SK-N-SH (cell line): ENCODE results near the gene DYNC2LI1. TPM values are rescaled to one million over a fixed set of nuclear protein-coding genes. Genes with fewer than 3 reads are reported as not detected.

Source experiments
- CTCF ChIA-PET: fragments of 300-600, 350-600 bp; formaldehyde crosslinking; extraction: SDS; loops from one replicate; lab custom pipeline; 2021; lab: Yijun Ruan, JAX
- POLR2A ChIA-PET: fragments of 350-600 bp; sonication (Branson Sonifier 250); formaldehyde crosslinking; extraction: SDS; loops from one replicate; lab custom pipeline; 2020; ENCODE audit warnings: antibody characterized with exemption, inconsistent platforms; lab: Yijun Ruan, JAX
- DNase-seq: peaks from one replicate; pipeline ENCODE4 v3.0.0; 2012
- H2AFZ ChIP-seq: fragments of 200-600 bp; sonication (generic); 2 replicates; pipeline ENCODE4 v1.8.1; 2016; ENCODE audit warnings: antibody characterized with exemption, mild to moderate bottlenecking, low read depth
- H3F3A ChIP-seq: fragments of 200-600 bp; sonication (generic); replicated peaks from 2 replicates; pipeline ENCODE3; 2016; ENCODE audit warnings: antibody characterized with exemption, mild to moderate bottlenecking; ENCODE audit not compliant: insufficient read depth
- H3K27ac ChIP-seq, 2 experiments: fragments of 200-500 bp in 1 of 2; fragments of 200-600 bp in 1 of 2; sonication (Bioruptor generic) in 1 of 2; sonication (generic), shearing (Covaris generic) in 1 of 2; 2 replicates each; pipeline versions ENCODE4 v1.5.1 to v1.6.1; 2014 to 2016; ENCODE audit warnings: low read depth in 2 of 2, inconsistent platforms in 1 of 2, low read length in 1 of 2, mild to moderate bottlenecking in 1 of 2, mixed read lengths in 1 of 2
- H3K27me3 ChIP-seq: fragments of 200-600 bp; sonication (generic), shearing (Covaris generic); 2 replicates; pipeline ENCODE4 v1.6.1; 2016; ENCODE audit warnings: mixed run types; ENCODE audit not compliant: insufficient read depth
- H3K36me3 ChIP-seq, 2 experiments: fragments of 200-500 bp in 1 of 2; fragments of 200-600 bp in 1 of 2; sonication (Bioruptor generic) in 1 of 2; sonication (generic) in 1 of 2; replicated peaks in 1 of 2; 2 replicates each; pipeline versions ENCODE3 to v1.5.1; 2014 to 2016; ENCODE audit warnings: low read length in 1 of 2, mild to moderate bottlenecking in 1 of 2; ENCODE audit not compliant: insufficient read depth in 2 of 2, control insufficient read depth in 1 of 2
- H3K4me1 ChIP-seq, 2 experiments: fragments of 200-500 bp in 1 of 2; fragments of 200-600 bp in 1 of 2; sonication (Bioruptor generic) in 1 of 2; sonication (generic), shearing (Covaris generic) in 1 of 2; 2 replicates each; pipeline versions ENCODE4 v1.5.1 to v1.6.1; 2014 to 2016; ENCODE audit warnings: low read depth in 1 of 2, low read length in 1 of 2, mixed run types in 1 of 2; ENCODE audit not compliant: insufficient read depth in 2 of 2, control insufficient read depth in 1 of 2
- H3K4me2 ChIP-seq: fragments of 200-600 bp; sonication (generic), shearing (Covaris generic); 2 replicates; pipeline ENCODE4 v1.6.1; 2017; ENCODE audit warnings: mixed run types
- H3K4me3 ChIP-seq, 2 experiments: fragments of 200-500 bp in 1 of 2; fragments of 200-600 bp in 1 of 2; sonication (Bioruptor generic) in 1 of 2; sonication (generic), shearing (Covaris generic) in 1 of 2; 2 replicates each; pipeline versions ENCODE4 v1.5.1 to v1.8.1; 2014 to 2016; ENCODE audit warnings: low read depth in 2 of 2, inconsistent platforms in 1 of 2, low read length in 1 of 2, mild to moderate bottlenecking in 1 of 2, mixed read lengths in 1 of 2, moderate library complexity in 1 of 2
- H3K79me2 ChIP-seq: fragments of 200-600 bp; sonication (generic); 2 replicates; pipeline ENCODE4 v1.8.1; 2017; ENCODE audit warnings: mild to moderate bottlenecking; ENCODE audit not compliant: insufficient read depth
- H3K9ac ChIP-seq: fragments of 200-600 bp; sonication (generic); 2 replicates; pipeline ENCODE4 v1.6.1; 2017; ENCODE audit warnings: mixed run types
- H3K9me2 ChIP-seq: fragments of 200-600 bp; sonication (generic); 2 replicates; pipeline ENCODE4 v1.6.1; 2017; ENCODE audit warnings: mixed run types
- H3K9me3 ChIP-seq: fragments of 200-600 bp; sonication (generic); 2 replicates; pipeline ENCODE4 v1.6.1; 2017; ENCODE audit warnings: mixed run types, mild to moderate bottlenecking, moderate library complexity
- H4K20me1 ChIP-seq: fragments of 200-600 bp; sonication (generic); 2 replicates; pipeline ENCODE4 v1.6.1; 2017; ENCODE audit warnings: mild to moderate bottlenecking, mixed run types; ENCODE audit not compliant: insufficient read depth
- CHD2 ChIP-seq: fragments of 150-350 bp; IDR thresholded peaks from 2 replicates; pipeline ENCODE4 v1.6.1; 2018; ENCODE audit warnings: low read length; ENCODE audit not compliant: partially characterized antibody
- CTCF ChIP-seq: fragments of 200-600 bp; sonication (generic); IDR thresholded peaks from 2 replicates; pipeline ENCODE4 v1.6.1; 2017; ENCODE audit warnings: antibody characterized with exemption, mild to moderate bottlenecking, moderate library complexity
- ELF1 ChIP-seq: IDR thresholded peaks from 2 replicates; pipeline ENCODE4 v1.4.0; 2012
- FOXM1 ChIP-seq: IDR thresholded peaks from 2 replicates; pipeline ENCODE4 v1.4.0; 2012; ENCODE audit warnings: low read depth, mild to moderate bottlenecking
- GATA2 ChIP-seq: sonication (generic); formaldehyde crosslinking; IDR thresholded peaks from 2 replicates; pipeline ENCODE4 v1.5.0; 2020; ENCODE audit warnings: mild to moderate bottlenecking, missing genetic modification reagents
- MAX ChIP-seq: IDR thresholded peaks from 2 replicates; pipeline ENCODE4 v1.4.0; 2012; ENCODE audit warnings: low read depth
- PBX3 ChIP-seq: IDR thresholded peaks from 2 replicates; pipeline ENCODE4; 2012
- POLR2AphosphoS5 ChIP-seq: IDR thresholded peaks from 2 replicates; pipeline ENCODE4 v1.6.1; 2012; ENCODE audit warnings: low read depth, low read length
- RAD21 ChIP-seq: IDR thresholded peaks from 2 replicates; pipeline ENCODE4 v1.6.1; 2012; ENCODE audit warnings: mild to moderate bottlenecking, low read length
- RCOR1 ChIP-seq: fragments of 150-350 bp; IDR thresholded peaks from 2 replicates; pipeline ENCODE4 v1.6.1; 2017; ENCODE audit warnings: antibody characterized with exemption, low read length
- RFX5 ChIP-seq: IDR thresholded peaks from 2 replicates; pipeline ENCODE4 v1.6.1; 2012; ENCODE audit warnings: mild to moderate bottlenecking, improper control_type of control experiment, low read length
- SIN3A ChIP-seq: IDR thresholded peaks from 2 replicates; pipeline ENCODE4 v1.6.1; 2012; ENCODE audit warnings: low read depth, mild to moderate bottlenecking, low read length, moderate library complexity, borderline replicate concordance
- YY1 ChIP-seq: IDR thresholded peaks from 2 replicates; pipeline ENCODE4 v1.4.0; 2012; ENCODE audit warnings: low read depth, mild to moderate bottlenecking
- ZBTB33 ChIP-seq: IDR thresholded peaks from 2 replicates; pipeline ENCODE4 v1.4.0; 2012; ENCODE audit warnings: low read depth, borderline replicate concordance
- WGBS: methylation state at CpG from one replicate; pipeline ENCODE4 v1.1.6; 2017; ENCODE audit warnings: low lambda C conversion rate; 5-methylcytosine and 5-hydroxymethylcytosine counted together
- polyA plus RNA-seq, 3 experiments: library from polyadenylated mRNA; depleted of rRNA; stranded (reverse); fragments of >200 nt; gene quantifications; 2 replicates each; pipeline ENCODE4 v1.2.3, GENCODE V29; 2012

The DYNC2LI1 gene
- polyA plus RNA-seq, 1 of the 3 experiments (the other 2 are of a cell fraction) = 20.4 TPM

GRCh38 chr2:43798300-43798699, 24.5 kb downstream of the DYNC2LI1 start:
- Histone ChIP-seq H4K20me1 (no peaks in the 10 kb centered on the region), H3K4me2 (no peak overlapping the region), H3K27me3 (no peaks in the 10 kb centered on the region), H3K36me3 (peaks cover 24 to 26% of the 10 kb centered on the region in 2 experiments), H3K9me3 (no peaks in the 10 kb centered on the region), H2AFZ (no peak overlapping the region), H3K79me2 (no peaks in the 10 kb centered on the region), H3K4me3 (no peak overlapping the region), H3K4me1 (no peaks in the 10 kb centered on the region), H3K9me2 (no peaks in the 10 kb centered on the region), H3K27ac (no peak overlapping the region), H3K9ac (no peak overlapping the region), H3F3A (no peaks in the 10 kb centered on the region)
- no peak for DNase-seq
- WGBS = 82% methylated on average over 4 of the region's 4 CpGs
- POLR2A ChIA-PET = no interaction called here
- peak; percentile 37; the same call in 1 of the 2 replicates for TF ChIP-seq CTCF
- no peak for TF ChIP-seq RCOR1
- TF ChIP-seq RAD21 = peak; percentile 36
- CTCF ChIA-PET = interaction anchor here (0.7 to 1.5 kb wide), 10 partner anchors 8 to 456 kb away, joined by 3 to 6 read pairs (median 4); no protein-coding TSS in a partner anchor

GRCh38 chr2:43800894-43801293, 27.1 kb downstream of the DYNC2LI1 start:
- H3K4me1 ChIP-seq = no peaks in the 10 kb centered on the region
- ChIA-PET CTCF (interaction anchor here (0.8 to 1.3 kb wide), 3 partner anchors 57 to 195 kb away, joined by 3 read pairs; no protein-coding TSS in a partner anchor), POLR2A (no interaction called here)
- H3K9me2 ChIP-seq = no peaks in the 10 kb centered on the region
- no peaks in the 10 kb centered on the region for H3K9me3 ChIP-seq
- no peak overlapping the region for H3K9ac ChIP-seq
- H3K36me3 ChIP-seq = peaks cover 29 to 37% of the 10 kb centered on the region in 2 experiments
- H3K27me3 ChIP-seq = no peaks in the 10 kb centered on the region
- DNase-seq = no peak
- no peak overlapping the region for H3K4me3 ChIP-seq
- no peaks in the 10 kb centered on the region for H4K20me1 ChIP-seq
- no peak overlapping the region for H2AFZ ChIP-seq
- H3K4me2 ChIP-seq = no peak overlapping the region
- H3K27ac ChIP-seq = no peak overlapping the region
- H3K79me2 ChIP-seq = no peaks in the 10 kb centered on the region
- no peaks in the 10 kb centered on the region for H3F3A ChIP-seq
- TF ChIP-seq ZBTB33 (no peak), YY1 (no peak), ELF1 (no peak), POLR2AphosphoS5 (no peak), SIN3A (no peak), CHD2 (no peak), RFX5 (no peak), PBX3 (no peak), FOXM1 (no peak), MAX (no peak), GATA2 (CRISPR knock-in tag) (no peak), CTCF (no peak)
